Activated CD8-positive, alpha-beta memory T cell treated with anti-CD3 and anti-CD28 coated beads, Interleukin-2, amount 50 U/mL, for 1 hour (primary cell): Measurements from ENCODE around the gene MAP3K10.

ENCODE experiments used
- DNase-seq: peaks from one replicate; pipeline ENCODE4 v3.0.0-alpha.2; 2020; ENCODE audit errors: extremely low read depth

The MAP3K10 gene

GRCh38 chr19:40249781-40250180 is 58.6 kb downstream of the MAP3K10 start:
- DNase-seq, result no peak

GRCh38 chr19:40251244-40251643 is 60.0 kb downstream of the MAP3K10 start:
- DNase-seq, result no peak

GRCh38 chr19:40251991-40252390 is 60.8 kb downstream of the MAP3K10 start:
- no peak for DNase-seq

- DNase-seq, result no peak
Observed at GRCh38 chr19:40252395-40252794, 61.2 kb downstream of the MAP3K10 start.

- DNase-seq, result no peak
Observed at GRCh38 chr19:40253611-40254092, 62.4 kb downstream of the MAP3K10 start.

GRCh38 chr19:40254714-40255418 is 63.6 kb downstream of the MAP3K10 start:
- DNase-seq, result no peak

GRCh38 chr19:40255619-40256166 is 64.5 kb downstream of the MAP3K10 start:
- DNase-seq, result no peak

- DNase-seq, result no peak
Observed at GRCh38 chr19:40256512-40256911, 65.3 kb downstream of the MAP3K10 start.

- no peak for DNase-seq
Observed at GRCh38 chr19:40257096-40257517, 65.9 kb downstream of the MAP3K10 start.

GRCh38 chr19:40261631-40262030 is 70.4 kb downstream of the MAP3K10 start:
- no peak for DNase-seq

- DNase-seq, result no peak
Observed at GRCh38 chr19:40262422-40262821, 71.2 kb downstream of the MAP3K10 start.

GRCh38 chr19:40263440-40264313 is 72.5 kb downstream of the MAP3K10 start:
- no peak for DNase-seq

- no peak for DNase-seq
Observed at GRCh38 chr19:40264314-40265054, 73.3 kb downstream of the MAP3K10 start.
